Measurements from ENCODE around the gene GSTK1. TPM values are rescaled to one million over a fixed set of nuclear protein-coding genes. Genes with fewer than 3 reads are reported as not detected.

GSTK1 gene
- total and polyA plus RNA-seq, 2 of the 8 experiments (the other 6 are each of a cell fraction or from before 2014, with no cell fraction given), result 25.5 to 32.5 TPM

DNA sequence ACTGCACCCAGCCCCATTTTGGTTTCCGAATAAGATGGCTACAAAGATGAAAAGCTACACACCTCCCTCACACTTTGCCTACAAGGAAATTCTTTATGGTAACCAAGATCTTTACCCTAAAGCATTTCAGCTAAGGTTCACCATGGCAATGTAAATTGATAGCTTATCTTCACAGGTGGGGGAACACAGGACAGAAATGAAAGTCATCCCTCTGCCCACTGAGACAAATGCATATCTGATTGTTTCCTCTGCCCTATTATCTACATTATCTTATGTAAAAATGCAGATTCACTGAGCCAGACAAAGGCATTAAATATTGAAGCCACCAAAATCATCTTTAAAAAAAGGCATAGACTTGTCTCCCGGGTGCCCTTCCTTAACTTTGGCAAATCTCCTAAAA, 18.3 kb downstream of the GSTK1 start:
- H4K91ac ChIP-seq (replicated peaks; ENCODE audit: insufficient read length, low read length), result no peak overlapping the region
- H3K4me1 ChIP-seq (replicated peaks in 1 of 4; ENCODE audit: control insufficient read depth in 3 of 4, insufficient read depth in 4 of 4, low read length in 3 of 4), result peaks cover 9 to 12% (median 10%) of the 10 kb centered on the region in 4 experiments
- WGBS, 2 experiments (ENCODE audit: extremely low coverage in 1 of 2, insufficient coverage in 1 of 2, insufficient read length in 1 of 2, insufficient replicate concordance in 2 of 2, low coverage in 1 of 2, low lambda C conversion rate in 2 of 2, missing lambda C conversion rate in 1 of 2), result 94% methylated on average over 2 of the region's 2 CpGs; no CpG with 5 or more reads in 1 of the 2 experiments
- DNase-seq (ENCODE audit: low read depth in 1 of 2, low spot score in 2 of 2), result no peak
- no peak overlapping the region for H3K4ac ChIP-seq (replicated peaks; ENCODE audit: insufficient read length, low read depth, low read length)
- no peak overlapping the region for H2BK15ac ChIP-seq (ENCODE audit: low read length)
- no peak for FAIRE-seq
- H2BK120ac ChIP-seq (replicated peaks; ENCODE audit: low read depth, low read length), result no peak overlapping the region
- no peak overlapping the region for H3K23ac ChIP-seq (ENCODE audit: insufficient read length)
- TF ChIP-seq RBBP5 (IDR thresholded peaks at IDR 0.05; ENCODE audit: borderline replicate concordance, low read depth, low read length), result no peak
- no peak overlapping the region for H3K56ac ChIP-seq (replicated peaks; ENCODE audit: insufficient read length, low read depth, low read length)
- H3K18ac ChIP-seq (ENCODE audit: extremely low read depth, low read length), result no peak overlapping the region
- H2BK5ac ChIP-seq (ENCODE audit: low read depth, low read length), result no peak overlapping the region
- H4K5ac ChIP-seq (ENCODE audit: insufficient read length, low read depth, low read length), result no peak overlapping the region
- ChIA-PET CTCF (ENCODE audit: partially characterized antibody) (interaction anchor here (1.2 to 3.8 kb wide), 6 partner anchors 13 to 66 kb away, joined by 3 to 21 read pairs (median 6); no protein-coding TSS in a partner anchor), POLR2A (ENCODE audit: partially characterized antibody) (interaction anchor here (2.4 kb wide), 1 partner anchor 18 kb away, joined by 8 read pairs; the partner anchor contains the start of gene GSTK1)
- H3K9me3 ChIP-seq (ENCODE audit: insufficient read depth in 2 of 2, low read depth in 1 of 2, low read length in 1 of 2), result peaks cover 0 to 2% of the 10 kb centered on the region in 2 experiments; a peak in 1 of 4 replicates
- no peaks in the 10 kb centered on the region for H3K79me1 ChIP-seq (ENCODE audit: low read depth, low read length)
- no peak overlapping the region for H2BK12ac ChIP-seq (ENCODE audit: low read depth, low read length)
- no peak overlapping the region for H3K14ac ChIP-seq (ENCODE audit: insufficient read length)
- no peak overlapping the region for H3K4me2 ChIP-seq (ENCODE audit: insufficient read depth in 1 of 2, low read depth in 2 of 2, low read length in 2 of 2)
- H3K36me3 ChIP-seq (ENCODE audit: control insufficient read depth in 2 of 4, insufficient read depth in 4 of 4, low read length in 3 of 4), result no peaks in the 10 kb centered on the region
- peaks cover 4% of the 10 kb centered on the region; the same call in 1 of the 2 replicates for H3K23me2 ChIP-seq (ENCODE audit: low read depth, low read length)
- no peak overlapping the region for H3K27ac ChIP-seq (ENCODE audit: low read depth, low read length)
- H3K4me3 ChIP-seq (ENCODE audit: extremely low read depth in 1 of 4, insufficient read depth in 2 of 4, low read depth in 3 of 4, low read length in 4 of 4), result no peak overlapping the region
- H3K27me3 ChIP-seq (replicated peaks in 1 of 4; ENCODE audit: control insufficient read depth in 3 of 4, extremely low read depth in 1 of 4, insufficient read depth in 3 of 4, low read length in 3 of 4), result peaks cover 2 to 8% (median 7%) of the 10 kb centered on the region in 4 experiments
- H4K20me1 ChIP-seq (replicated peaks in 1 of 2; ENCODE audit: control insufficient read depth in 1 of 2, insufficient read depth in 2 of 2, low read length in 2 of 2), result no peaks in the 10 kb centered on the region
- H3K9ac ChIP-seq (replicated peaks in 1 of 4; ENCODE audit: extremely low read depth in 1 of 4, low read depth in 3 of 4, low read length in 3 of 4), result no peak overlapping the region
- no peak overlapping the region for H4K8ac ChIP-seq (ENCODE audit: extremely low read depth, insufficient read depth, low read length)
- no peak overlapping the region for H2BK20ac ChIP-seq (ENCODE audit: low read length)
- no peak overlapping the region for H2AK5ac ChIP-seq (ENCODE audit: low read depth, low read length)
- no peaks in the 10 kb centered on the region for H3K79me2 ChIP-seq (ENCODE audit: control insufficient read depth in 1 of 2, insufficient read depth in 2 of 2, low read length in 2 of 2)
- H2AFZ ChIP-seq (ENCODE audit: low read length), result no peak overlapping the region
